HCT116 (cell line): ENCODE measurements around the gene INS. TPM values are rescaled to one million over a fixed set of nuclear protein-coding genes. Genes with fewer than 3 reads are reported as not detected.

ENCODE experiments used
- ATAC-seq: fragments of 200-7000 bp; cut with Tn5 transposase; 2 replicates; pipeline ENCODE4 v1.9.1; 2020; ENCODE audit warnings: mild to moderate bottlenecking, moderate library complexity
- BruUV-seq: library from RNA; stranded (reverse); fragments of 400-500 nt; replicated peaks from 2 replicates; lab custom pipeline; 2021; lab: Mats Ljungman, UMichigan
- CTCF ChIA-PET: fragments of 300-600 bp; sonication (Branson Sonifier 250); formaldehyde crosslinking; loops from one replicate; lab custom pipeline; 2021; ENCODE audit warnings: antibody characterized with exemption; lab: Charles Lee
- POLR2A ChIA-PET: fragments of 300-600, 350-600 bp; sonication (Branson Sonifier 250); formaldehyde crosslinking; loops from one replicate; lab custom pipeline; 2021; ENCODE audit warnings: antibody characterized with exemption; lab: Charles Lee
- RAD21 ChIA-PET, 2 experiments: fragments of 300-600 bp; sonication (Branson Sonifier 250); formaldehyde crosslinking; loops; one replicate each; lab custom pipeline; 2023; ENCODE audit warnings: low total read pairs in 2 of 2; ENCODE audit not compliant: uncharacterized antibody in 2 of 2, unreplicated experiment in 2 of 2, low non-redundant PET in 1 of 2; lab: Charles Lee
- DNase-seq: peaks from one replicate; pipeline ENCODE4 v3.0.0-alpha.2; 2010; ENCODE audit warnings: low read depth, low spot score
- H2AFZ ChIP-seq: fragments of 200-600 bp; shearing (Covaris generic), sonication (generic); 2 replicates; pipeline ENCODE4 v1.6.1; 2017; ENCODE audit warnings: low read depth, mixed run types, mixed read lengths, antibody characterized with exemption, low read length; ENCODE audit not compliant: poor library complexity, severe bottlenecking
- H3K27ac ChIP-seq: 2 replicates; pipeline ENCODE4 v1.5.1; 2012; ENCODE audit warnings: low read depth, low read length
- H3K27me3 ChIP-seq: fragments of 200-600 bp; sonication (generic); 2 replicates; pipeline ENCODE4 v1.6.1; 2016; ENCODE audit warnings: mixed run types, low read length, mixed read lengths; ENCODE audit not compliant: insufficient read depth
- H3K36me3 ChIP-seq, 2 experiments: fragments of 200-500 bp in 1 of 2; fragments of 200-600 bp in 1 of 2; sonication (Bioruptor generic) in 1 of 2; sonication (generic) in 1 of 2; 2 replicates each; pipeline versions ENCODE4 v1.5.1 to v1.6.1; 2014 to 2016; ENCODE audit warnings: low read length in 2 of 2, inconsistent platforms in 1 of 2, mixed read lengths in 1 of 2, mixed run types in 1 of 2; ENCODE audit not compliant: insufficient read depth in 2 of 2, control insufficient read depth in 1 of 2
- H3K4me1 ChIP-seq, 2 experiments: fragments of 200-600 bp in 1 of 2; sonication (generic) in 1 of 2; 2 replicates each; pipeline versions ENCODE4 v1.5.1 to v1.6.1; 2012 to 2017; ENCODE audit warnings: low read length in 2 of 2, inconsistent platforms in 1 of 2, mild to moderate bottlenecking in 1 of 2, mixed read lengths in 1 of 2, mixed run types in 1 of 2, moderate library complexity in 1 of 2; ENCODE audit not compliant: insufficient read depth in 2 of 2, control insufficient read depth in 1 of 2
- H3K4me2 ChIP-seq: fragments of 200-600 bp; sonication (generic); 2 replicates; pipeline ENCODE4 v1.6.1; 2017; ENCODE audit warnings: mixed run types, low read length, mixed read lengths
- H3K4me3 ChIP-seq, 2 experiments: fragments of 200-600 bp in 1 of 2; sonication (generic) in 1 of 2; replicated peaks in 1 of 2; 2 replicates each; pipeline ENCODE4 v1.5.1; 2011 to 2016; ENCODE audit warnings: low read length in 2 of 2, control low read depth in 1 of 2, low read depth in 1 of 2, mild to moderate bottlenecking in 1 of 2, mixed read lengths in 1 of 2, mixed run types in 1 of 2
- H3K79me2 ChIP-seq: fragments of 200-600 bp; sonication (generic); 2 replicates; pipeline ENCODE4 v1.6.1; 2017; ENCODE audit warnings: mild to moderate bottlenecking, mixed run types, low read length, moderate library complexity, mixed read lengths; ENCODE audit not compliant: insufficient read depth
- H3K9ac ChIP-seq: fragments of 200-600 bp; sonication (generic); 2 replicates; pipeline ENCODE4 v1.6.1; 2016; ENCODE audit warnings: low read length, mixed read lengths
- H3K9me2 ChIP-seq: fragments of 200-600 bp; sonication (generic), shearing (Covaris generic); 2 replicates; pipeline ENCODE4 v1.6.1; 2017; ENCODE audit warnings: mixed run types, mild to moderate bottlenecking, moderate library complexity; ENCODE audit not compliant: insufficient read depth
- H3K9me3 ChIP-seq, 2 experiments: fragments of 200-500 bp in 1 of 2; fragments of 200-600 bp in 1 of 2; sonication (Bioruptor generic) in 1 of 2; sonication (generic) in 1 of 2; 2 replicates each; pipeline ENCODE4 v1.6.1; 2014 to 2017; ENCODE audit warnings: low read length in 2 of 2, mixed read lengths in 2 of 2, inconsistent platforms in 1 of 2, low read depth in 1 of 2, mild to moderate bottlenecking in 1 of 2, mixed run types in 1 of 2, moderate library complexity in 1 of 2; ENCODE audit not compliant: control insufficient read depth in 1 of 2, insufficient read depth in 1 of 2
- H4K20me1 ChIP-seq: fragments of 200-600 bp; sonication (generic), shearing (Covaris generic); 2 replicates; pipeline ENCODE4 v1.6.1; 2017; ENCODE audit warnings: mixed run types, mild to moderate bottlenecking, moderate library complexity; ENCODE audit not compliant: insufficient read depth
- CEBPB ChIP-seq: IDR thresholded peaks from 2 replicates; pipeline ENCODE4 v1.6.1; 2012; ENCODE audit warnings: low read depth
- EGR1 ChIP-seq: IDR thresholded peaks from 2 replicates; pipeline ENCODE4 v1.6.1; 2012; ENCODE audit warnings: low read depth
- ELF1 ChIP-seq: IDR thresholded peaks from 2 replicates; pipeline ENCODE4 v1.6.1; 2012; ENCODE audit warnings: low read depth, borderline replicate concordance
- EZH2 ChIP-seq: fragments of 200-600 bp; sonication (generic); IDR thresholded peaks from 2 replicates; pipeline ENCODE4 v1.6.1; 2017; ENCODE audit warnings: antibody characterized with exemption, mixed run types
- EZH2phosphoT487 ChIP-seq: fragments of 200-600 bp; IDR thresholded peaks from 2 replicates; pipeline ENCODE4 v1.6.1; 2018; ENCODE audit warnings: antibody characterized with exemption, borderline replicate concordance
- FOSL1 ChIP-seq: IDR thresholded peaks from 2 replicates; pipeline ENCODE4 v1.6.1; 2012; ENCODE audit warnings: low read depth
- RAD21 ChIP-seq: IDR thresholded peaks from 2 replicates; pipeline ENCODE4 v1.6.1; 2012; ENCODE audit warnings: low read depth, mild to moderate bottlenecking
- SP1 ChIP-seq: IDR thresholded peaks from 2 replicates; pipeline ENCODE4 v1.6.1; 2012; ENCODE audit warnings: low read depth
- YY1 ChIP-seq: IDR thresholded peaks from 2 replicates; pipeline ENCODE4 v1.6.1; 2011; ENCODE audit warnings: low read length, low read depth, moderate library complexity, mild to moderate bottlenecking; ENCODE audit not compliant: insufficient replicate concordance; ENCODE audit errors: extremely low read depth
- ZFX ChIP-seq: fragments of 450-650 bp; IDR thresholded peaks from 2 replicates; pipeline ENCODE4 v1.6.1; 2017
- ZNF274 ChIP-seq: fragments of 200-500 bp; sonication (Bioruptor generic); IDR thresholded peaks from 2 replicates; pipeline ENCODE4 v1.6.1; 2014; ENCODE audit warnings: mild to moderate bottlenecking, low read depth, low read length, inconsistent platforms
- intact Hi-C: fragments of 100-400 bp; cut with micrococcal nuclease; formaldehyde crosslinking; loops from 2 replicates; pipeline ENCODE4 v1.10.0; 2022
- total RNA-seq: library from RNA; stranded (reverse); gene quantifications from one replicate; pipeline ENCODE4 v1.2.1, GENCODE V29; 2021; ENCODE audit not compliant: unreplicated experiment
- TF ChIP-seq, protein P1 (sequence below), 3 experiments: fragments of 200-600 bp in 1 of 3; sonication (generic) in 1 of 3; IDR thresholded peaks in 2 of 3; conservative IDR thresholded peaks in 1 of 3; 2 replicates each; pipeline ENCODE4 v1.5.1; 2012 to 2017; ENCODE audit warnings: low read depth in 2 of 3, low read length in 2 of 3, antibody characterized with exemption in 1 of 3, borderline replicate concordance in 1 of 3, control low read depth in 1 of 3, mild to moderate bottlenecking in 1 of 3, mixed read lengths in 1 of 3, mixed run types in 1 of 3, moderate library complexity in 1 of 3; ENCODE audit not compliant: insufficient read depth in 1 of 3
- TF ChIP-seq, protein P2 (sequence below): IDR thresholded peaks from 2 replicates; pipeline ENCODE4 v1.6.1; 2012
- TF ChIP-seq, protein P3 (sequence below): IDR thresholded peaks from 2 replicates; pipeline ENCODE4 v1.6.1; 2012; ENCODE audit warnings: low read depth
- TF ChIP-seq, protein P4 (sequence below): IDR thresholded peaks from 2 replicates; pipeline ENCODE4 v1.6.1; 2011; ENCODE audit warnings: mild to moderate bottlenecking, low read length, moderate library complexity; ENCODE audit not compliant: insufficient replicate concordance; ENCODE audit errors: extremely low read depth
- TF ChIP-seq, protein P5 (sequence below): IDR thresholded peaks from 2 replicates; pipeline ENCODE4 v1.6.1; 2012

Gene INS
- total RNA-seq, 1 experiment from 2014 or later, result 0.44 TPM

DNA sequence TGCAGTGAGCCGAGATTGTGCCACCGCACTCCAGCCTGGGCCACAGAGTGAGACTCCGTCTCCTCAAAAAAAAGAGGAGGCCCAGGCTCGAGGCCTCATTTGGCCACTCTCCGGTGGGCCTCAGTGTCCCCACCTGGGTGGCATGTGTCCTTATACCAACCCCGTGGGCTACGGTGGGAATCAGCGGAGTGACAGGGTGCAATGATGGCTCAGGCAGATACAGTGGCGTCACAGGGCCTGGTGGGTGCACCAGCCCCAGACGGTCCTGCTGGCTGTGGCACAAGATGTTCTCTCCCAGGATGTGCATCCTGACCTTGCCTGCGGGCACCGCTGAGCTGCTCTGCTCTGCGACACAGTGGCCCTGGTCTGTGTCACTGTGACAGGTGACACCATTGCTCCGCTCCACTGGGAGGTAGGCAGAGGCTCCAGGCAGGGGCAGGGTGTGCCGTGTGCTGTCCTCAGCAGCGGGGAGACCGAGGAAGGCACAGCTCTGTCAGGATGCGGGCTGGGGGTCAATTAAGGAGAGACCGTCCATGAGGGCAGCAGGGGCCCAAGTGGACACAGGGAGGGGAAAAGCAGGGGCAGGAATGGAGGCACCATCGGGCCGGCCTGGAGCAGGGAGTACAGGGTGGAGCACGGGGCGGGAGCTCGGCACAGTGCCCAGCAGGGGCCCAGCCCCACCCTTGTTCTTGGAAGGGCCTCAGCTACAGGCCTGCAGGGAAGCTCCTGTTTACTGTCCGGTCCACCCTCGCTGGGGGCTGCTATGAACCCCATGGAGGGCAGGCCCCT, 32.3 kb upstream of the INS start:
- Histone ChIP-seq H3K9me2 (no peaks in the 10 kb centered on the region), H3K9ac (no peak overlapping the region), H3K36me3 (no peaks in the 10 kb centered on the region), H3K4me1 (peaks cover 0 to 12% of the 10 kb centered on the region in 2 experiments; a peak in 1 of 4 replicates), H3K79me2 (no peaks in the 10 kb centered on the region), H3K27me3 (no peaks in the 10 kb centered on the region), H3K27ac (no peak overlapping the region), H3K4me3 (no peak overlapping the region), H3K4me2 (no peak overlapping the region), H4K20me1 (no peaks in the 10 kb centered on the region), H3K9me3 (no peaks in the 10 kb centered on the region), H2AFZ (no peak overlapping the region)
- ChIA-PET POLR2A (no interaction called here), CTCF (interaction anchor here (2.8 kb wide), 1 partner anchor 227 kb away, joined by 15 read pairs; no protein-coding TSS in a partner anchor), RAD21 (no interaction called here)
- DNase-seq (no peak), ATAC-seq (no peak)
- no TSS peak for BruUV-seq
- intact Hi-C loops, result loop anchor here (10.0 kb wide), 1 partner anchor 342 kb away; no protein-coding TSS in a partner anchor
- TF ChIP-seq, protein P1, sequence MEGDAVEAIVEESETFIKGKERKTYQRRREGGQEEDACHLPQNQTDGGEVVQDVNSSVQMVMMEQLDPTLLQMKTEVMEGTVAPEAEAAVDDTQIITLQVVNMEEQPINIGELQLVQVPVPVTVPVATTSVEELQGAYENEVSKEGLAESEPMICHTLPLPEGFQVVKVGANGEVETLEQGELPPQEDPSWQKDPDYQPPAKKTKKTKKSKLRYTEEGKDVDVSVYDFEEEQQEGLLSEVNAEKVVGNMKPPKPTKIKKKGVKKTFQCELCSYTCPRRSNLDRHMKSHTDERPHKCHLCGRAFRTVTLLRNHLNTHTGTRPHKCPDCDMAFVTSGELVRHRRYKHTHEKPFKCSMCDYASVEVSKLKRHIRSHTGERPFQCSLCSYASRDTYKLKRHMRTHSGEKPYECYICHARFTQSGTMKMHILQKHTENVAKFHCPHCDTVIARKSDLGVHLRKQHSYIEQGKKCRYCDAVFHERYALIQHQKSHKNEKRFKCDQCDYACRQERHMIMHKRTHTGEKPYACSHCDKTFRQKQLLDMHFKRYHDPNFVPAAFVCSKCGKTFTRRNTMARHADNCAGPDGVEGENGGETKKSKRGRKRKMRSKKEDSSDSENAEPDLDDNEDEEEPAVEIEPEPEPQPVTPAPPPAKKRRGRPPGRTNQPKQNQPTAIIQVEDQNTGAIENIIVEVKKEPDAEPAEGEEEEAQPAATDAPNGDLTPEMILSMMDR (IDR thresholded peaks at IDR 0.05 in 2 of 3, conservative IDR thresholded peaks at IDR 0.05 in 1 of 3; ENCODE audit: borderline replicate concordance in 1 of 3, insufficient read depth in 1 of 3, low read depth in 2 of 3, low read length in 2 of 3), result no peak
- TF ChIP-seq ZFX, result no peak
- TF ChIP-seq EZH2, result no peak
- TF ChIP-seq FOSL1, result no peak
- TF ChIP-seq, protein P2, sequence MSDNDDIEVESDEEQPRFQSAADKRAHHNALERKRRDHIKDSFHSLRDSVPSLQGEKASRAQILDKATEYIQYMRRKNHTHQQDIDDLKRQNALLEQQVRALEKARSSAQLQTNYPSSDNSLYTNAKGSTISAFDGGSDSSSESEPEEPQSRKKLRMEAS, result no peak
- TF ChIP-seq, protein P3, sequence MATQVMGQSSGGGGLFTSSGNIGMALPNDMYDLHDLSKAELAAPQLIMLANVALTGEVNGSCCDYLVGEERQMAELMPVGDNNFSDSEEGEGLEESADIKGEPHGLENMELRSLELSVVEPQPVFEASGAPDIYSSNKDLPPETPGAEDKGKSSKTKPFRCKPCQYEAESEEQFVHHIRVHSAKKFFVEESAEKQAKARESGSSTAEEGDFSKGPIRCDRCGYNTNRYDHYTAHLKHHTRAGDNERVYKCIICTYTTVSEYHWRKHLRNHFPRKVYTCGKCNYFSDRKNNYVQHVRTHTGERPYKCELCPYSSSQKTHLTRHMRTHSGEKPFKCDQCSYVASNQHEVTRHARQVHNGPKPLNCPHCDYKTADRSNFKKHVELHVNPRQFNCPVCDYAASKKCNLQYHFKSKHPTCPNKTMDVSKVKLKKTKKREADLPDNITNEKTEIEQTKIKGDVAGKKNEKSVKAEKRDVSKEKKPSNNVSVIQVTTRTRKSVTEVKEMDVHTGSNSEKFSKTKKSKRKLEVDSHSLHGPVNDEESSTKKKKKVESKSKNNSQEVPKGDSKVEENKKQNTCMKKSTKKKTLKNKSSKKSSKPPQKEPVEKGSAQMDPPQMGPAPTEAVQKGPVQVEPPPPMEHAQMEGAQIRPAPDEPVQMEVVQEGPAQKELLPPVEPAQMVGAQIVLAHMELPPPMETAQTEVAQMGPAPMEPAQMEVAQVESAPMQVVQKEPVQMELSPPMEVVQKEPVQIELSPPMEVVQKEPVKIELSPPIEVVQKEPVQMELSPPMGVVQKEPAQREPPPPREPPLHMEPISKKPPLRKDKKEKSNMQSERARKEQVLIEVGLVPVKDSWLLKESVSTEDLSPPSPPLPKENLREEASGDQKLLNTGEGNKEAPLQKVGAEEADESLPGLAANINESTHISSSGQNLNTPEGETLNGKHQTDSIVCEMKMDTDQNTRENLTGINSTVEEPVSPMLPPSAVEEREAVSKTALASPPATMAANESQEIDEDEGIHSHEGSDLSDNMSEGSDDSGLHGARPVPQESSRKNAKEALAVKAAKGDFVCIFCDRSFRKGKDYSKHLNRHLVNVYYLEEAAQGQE, result no peak
- TF ChIP-seq, protein P4, sequence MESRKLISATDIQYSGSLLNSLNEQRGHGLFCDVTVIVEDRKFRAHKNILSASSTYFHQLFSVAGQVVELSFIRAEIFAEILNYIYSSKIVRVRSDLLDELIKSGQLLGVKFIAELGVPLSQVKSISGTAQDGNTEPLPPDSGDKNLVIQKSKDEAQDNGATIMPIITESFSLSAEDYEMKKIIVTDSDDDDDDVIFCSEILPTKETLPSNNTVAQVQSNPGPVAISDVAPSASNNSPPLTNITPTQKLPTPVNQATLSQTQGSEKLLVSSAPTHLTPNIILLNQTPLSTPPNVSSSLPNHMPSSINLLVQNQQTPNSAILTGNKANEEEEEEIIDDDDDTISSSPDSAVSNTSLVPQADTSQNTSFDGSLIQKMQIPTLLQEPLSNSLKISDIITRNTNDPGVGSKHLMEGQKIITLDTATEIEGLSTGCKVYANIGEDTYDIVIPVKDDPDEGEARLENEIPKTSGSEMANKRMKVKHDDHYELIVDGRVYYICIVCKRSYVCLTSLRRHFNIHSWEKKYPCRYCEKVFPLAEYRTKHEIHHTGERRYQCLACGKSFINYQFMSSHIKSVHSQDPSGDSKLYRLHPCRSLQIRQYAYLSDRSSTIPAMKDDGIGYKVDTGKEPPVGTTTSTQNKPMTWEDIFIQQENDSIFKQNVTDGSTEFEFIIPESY, result no peak
- no peak for TF ChIP-seq EZH2phosphoT487
- TF ChIP-seq EGR1, result no peak
- no peak for TF ChIP-seq RAD21
- TF ChIP-seq SP1, result no peak
- TF ChIP-seq YY1, result no peak
- no peak for TF ChIP-seq ZNF274
- no peak for TF ChIP-seq CEBPB
- TF ChIP-seq, protein P5, sequence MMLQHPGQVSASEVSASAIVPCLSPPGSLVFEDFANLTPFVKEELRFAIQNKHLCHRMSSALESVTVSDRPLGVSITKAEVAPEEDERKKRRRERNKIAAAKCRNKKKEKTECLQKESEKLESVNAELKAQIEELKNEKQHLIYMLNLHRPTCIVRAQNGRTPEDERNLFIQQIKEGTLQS, result no peak
- TF ChIP-seq ELF1, result no peak
